HCT116 (cell line): ENCODE results near the gene EFS. TPM values are rescaled to one million over a fixed set of nuclear protein-coding genes. Genes with fewer than 3 reads are reported as not detected.

Experiments used
- ATAC-seq: fragments of 200-7000 bp; cut with Tn5 transposase; 2 replicates; pipeline ENCODE4 v1.9.1; 2020; ENCODE audit warnings: mild to moderate bottlenecking, moderate library complexity
- BruUV-seq: library from RNA; stranded (reverse); fragments of 400-500 nt; replicated peaks from 2 replicates; lab custom pipeline; 2021; lab: Mats Ljungman, UMichigan
- CTCF ChIA-PET: fragments of 300-600 bp; sonication (Branson Sonifier 250); formaldehyde crosslinking; loops from one replicate; lab custom pipeline; 2021; ENCODE audit warnings: antibody characterized with exemption; lab: Charles Lee
- POLR2A ChIA-PET: fragments of 300-600, 350-600 bp; sonication (Branson Sonifier 250); formaldehyde crosslinking; loops from one replicate; lab custom pipeline; 2021; ENCODE audit warnings: antibody characterized with exemption; lab: Charles Lee
- RAD21 ChIA-PET, 2 experiments: fragments of 300-600 bp; sonication (Branson Sonifier 250); formaldehyde crosslinking; loops; one replicate each; lab custom pipeline; 2023; ENCODE audit warnings: low total read pairs in 2 of 2; ENCODE audit not compliant: uncharacterized antibody in 2 of 2, unreplicated experiment in 2 of 2, low non-redundant PET in 1 of 2; lab: Charles Lee
- DNase-seq: peaks from one replicate; pipeline ENCODE4 v3.0.0-alpha.2; 2010; ENCODE audit warnings: low read depth, low spot score
- H2AFZ ChIP-seq: fragments of 200-600 bp; shearing (Covaris generic), sonication (generic); 2 replicates; pipeline ENCODE4 v1.6.1; 2017; ENCODE audit warnings: low read depth, mixed run types, mixed read lengths, antibody characterized with exemption, low read length; ENCODE audit not compliant: poor library complexity, severe bottlenecking
- H3K27ac ChIP-seq: 2 replicates; pipeline ENCODE4 v1.5.1; 2012; ENCODE audit warnings: low read depth, low read length
- H3K27me3 ChIP-seq: fragments of 200-600 bp; sonication (generic); 2 replicates; pipeline ENCODE4 v1.6.1; 2016; ENCODE audit warnings: mixed run types, low read length, mixed read lengths; ENCODE audit not compliant: insufficient read depth
- H3K36me3 ChIP-seq, 2 experiments: fragments of 200-500 bp in 1 of 2; fragments of 200-600 bp in 1 of 2; sonication (Bioruptor generic) in 1 of 2; sonication (generic) in 1 of 2; 2 replicates each; pipeline versions ENCODE4 v1.5.1 to v1.6.1; 2014 to 2016; ENCODE audit warnings: low read length in 2 of 2, inconsistent platforms in 1 of 2, mixed read lengths in 1 of 2, mixed run types in 1 of 2; ENCODE audit not compliant: insufficient read depth in 2 of 2, control insufficient read depth in 1 of 2
- H3K4me1 ChIP-seq, 2 experiments: fragments of 200-600 bp in 1 of 2; sonication (generic) in 1 of 2; 2 replicates each; pipeline versions ENCODE4 v1.5.1 to v1.6.1; 2012 to 2017; ENCODE audit warnings: low read length in 2 of 2, inconsistent platforms in 1 of 2, mild to moderate bottlenecking in 1 of 2, mixed read lengths in 1 of 2, mixed run types in 1 of 2, moderate library complexity in 1 of 2; ENCODE audit not compliant: insufficient read depth in 2 of 2, control insufficient read depth in 1 of 2
- H3K4me2 ChIP-seq: fragments of 200-600 bp; sonication (generic); 2 replicates; pipeline ENCODE4 v1.6.1; 2017; ENCODE audit warnings: mixed run types, low read length, mixed read lengths
- H3K4me3 ChIP-seq, 2 experiments: fragments of 200-600 bp in 1 of 2; sonication (generic) in 1 of 2; replicated peaks in 1 of 2; 2 replicates each; pipeline ENCODE4 v1.5.1; 2011 to 2016; ENCODE audit warnings: low read length in 2 of 2, control low read depth in 1 of 2, low read depth in 1 of 2, mild to moderate bottlenecking in 1 of 2, mixed read lengths in 1 of 2, mixed run types in 1 of 2
- H3K79me2 ChIP-seq: fragments of 200-600 bp; sonication (generic); 2 replicates; pipeline ENCODE4 v1.6.1; 2017; ENCODE audit warnings: mild to moderate bottlenecking, mixed run types, low read length, moderate library complexity, mixed read lengths; ENCODE audit not compliant: insufficient read depth
- H3K9ac ChIP-seq: fragments of 200-600 bp; sonication (generic); 2 replicates; pipeline ENCODE4 v1.6.1; 2016; ENCODE audit warnings: low read length, mixed read lengths
- H3K9me2 ChIP-seq: fragments of 200-600 bp; sonication (generic), shearing (Covaris generic); 2 replicates; pipeline ENCODE4 v1.6.1; 2017; ENCODE audit warnings: mixed run types, mild to moderate bottlenecking, moderate library complexity; ENCODE audit not compliant: insufficient read depth
- H3K9me3 ChIP-seq, 2 experiments: fragments of 200-500 bp in 1 of 2; fragments of 200-600 bp in 1 of 2; sonication (Bioruptor generic) in 1 of 2; sonication (generic) in 1 of 2; 2 replicates each; pipeline ENCODE4 v1.6.1; 2014 to 2017; ENCODE audit warnings: low read length in 2 of 2, mixed read lengths in 2 of 2, inconsistent platforms in 1 of 2, low read depth in 1 of 2, mild to moderate bottlenecking in 1 of 2, mixed run types in 1 of 2, moderate library complexity in 1 of 2; ENCODE audit not compliant: control insufficient read depth in 1 of 2, insufficient read depth in 1 of 2
- H4K20me1 ChIP-seq: fragments of 200-600 bp; sonication (generic), shearing (Covaris generic); 2 replicates; pipeline ENCODE4 v1.6.1; 2017; ENCODE audit warnings: mixed run types, mild to moderate bottlenecking, moderate library complexity; ENCODE audit not compliant: insufficient read depth
- CEBPB ChIP-seq: IDR thresholded peaks from 2 replicates; pipeline ENCODE4 v1.6.1; 2012; ENCODE audit warnings: low read depth
- ELF1 ChIP-seq: IDR thresholded peaks from 2 replicates; pipeline ENCODE4 v1.6.1; 2012; ENCODE audit warnings: low read depth, borderline replicate concordance
- EZH2 ChIP-seq: fragments of 200-600 bp; sonication (generic); IDR thresholded peaks from 2 replicates; pipeline ENCODE4 v1.6.1; 2017; ENCODE audit warnings: antibody characterized with exemption, mixed run types
- EZH2phosphoT487 ChIP-seq: fragments of 200-600 bp; IDR thresholded peaks from 2 replicates; pipeline ENCODE4 v1.6.1; 2018; ENCODE audit warnings: antibody characterized with exemption, borderline replicate concordance
- FOSL1 ChIP-seq: IDR thresholded peaks from 2 replicates; pipeline ENCODE4 v1.6.1; 2012; ENCODE audit warnings: low read depth
- JUND ChIP-seq: IDR thresholded peaks from 2 replicates; pipeline ENCODE4 v1.6.1; 2012
- POLR2AphosphoS5 ChIP-seq: IDR thresholded peaks from 2 replicates; pipeline ENCODE4 v1.6.1; 2011; ENCODE audit warnings: mild to moderate bottlenecking, low read depth, low read length, moderate library complexity
- SIN3A ChIP-seq: IDR thresholded peaks from 2 replicates; pipeline ENCODE4 v1.6.1; 2012; ENCODE audit warnings: low read depth
- SRF ChIP-seq: IDR thresholded peaks from 2 replicates; pipeline ENCODE4 v1.6.1; 2012; ENCODE audit warnings: low read depth
- YY1 ChIP-seq: IDR thresholded peaks from 2 replicates; pipeline ENCODE4 v1.6.1; 2011; ENCODE audit warnings: low read length, low read depth, moderate library complexity, mild to moderate bottlenecking; ENCODE audit not compliant: insufficient replicate concordance; ENCODE audit errors: extremely low read depth
- ZFX ChIP-seq: fragments of 450-650 bp; IDR thresholded peaks from 2 replicates; pipeline ENCODE4 v1.6.1; 2017
- ZNF274 ChIP-seq: fragments of 200-500 bp; sonication (Bioruptor generic); IDR thresholded peaks from 2 replicates; pipeline ENCODE4 v1.6.1; 2014; ENCODE audit warnings: mild to moderate bottlenecking, low read depth, low read length, inconsistent platforms
- intact Hi-C: fragments of 100-400 bp; cut with micrococcal nuclease; formaldehyde crosslinking; loops from 2 replicates; pipeline ENCODE4 v1.10.0; 2022
- total RNA-seq: library from RNA; stranded (reverse); gene quantifications from one replicate; pipeline ENCODE4 v1.2.1, GENCODE V29; 2021; ENCODE audit not compliant: unreplicated experiment
- TF ChIP-seq, protein P1 (sequence below): IDR thresholded peaks from 2 replicates; pipeline ENCODE4 v1.6.1; 2012
- TF ChIP-seq, protein P2 (sequence below): IDR thresholded peaks from 2 replicates; pipeline ENCODE4 v1.6.1; 2012
- TF ChIP-seq, protein P3 (sequence below): IDR thresholded peaks from 2 replicates; pipeline ENCODE4 v1.6.1; 2012; ENCODE audit warnings: low read depth

EFS gene
- total RNA-seq, 1 experiment from 2014 or later: 0.10 TPM

- Histone ChIP-seq H3K79me2 (no peaks in the 10 kb centered on the region), H3K4me3 (no peak overlapping the region), H3K4me1 (no peaks in the 10 kb centered on the region), H3K4me2 (no peak overlapping the region), H3K9ac (no peak overlapping the region), H3K9me2 (no peaks in the 10 kb centered on the region), H3K9me3 (no peaks in the 10 kb centered on the region), H3K36me3 (no peaks in the 10 kb centered on the region), H3K27me3 (peaks cover 26% of the 10 kb centered on the region; the same call in 1 of the 2 replicates), H3K27ac (no peak overlapping the region), H2AFZ (no peak overlapping the region), H4K20me1 (no peaks in the 10 kb centered on the region)
- ChIA-PET POLR2A (no interaction called here), RAD21 (no interaction called here), CTCF (no interaction called here)
- intact Hi-C loops: no loop called here
- TF ChIP-seq CEBPB: no peak
- TF ChIP-seq SRF: no peak
- no peak for TF ChIP-seq YY1
- no peak for TF ChIP-seq ELF1
- no peak for TF ChIP-seq JUND
- no peak for TF ChIP-seq FOSL1
- no peak for TF ChIP-seq ZNF274
- no peak for TF ChIP-seq ZFX
- TF ChIP-seq, protein P1, sequence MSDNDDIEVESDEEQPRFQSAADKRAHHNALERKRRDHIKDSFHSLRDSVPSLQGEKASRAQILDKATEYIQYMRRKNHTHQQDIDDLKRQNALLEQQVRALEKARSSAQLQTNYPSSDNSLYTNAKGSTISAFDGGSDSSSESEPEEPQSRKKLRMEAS: no peak
- TF ChIP-seq POLR2AphosphoS5: no peak
- TF ChIP-seq, protein P2, sequence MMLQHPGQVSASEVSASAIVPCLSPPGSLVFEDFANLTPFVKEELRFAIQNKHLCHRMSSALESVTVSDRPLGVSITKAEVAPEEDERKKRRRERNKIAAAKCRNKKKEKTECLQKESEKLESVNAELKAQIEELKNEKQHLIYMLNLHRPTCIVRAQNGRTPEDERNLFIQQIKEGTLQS: no peak
- no peak for TF ChIP-seq SIN3A
- no peak for TF ChIP-seq EZH2phosphoT487
- TF ChIP-seq, protein P3, sequence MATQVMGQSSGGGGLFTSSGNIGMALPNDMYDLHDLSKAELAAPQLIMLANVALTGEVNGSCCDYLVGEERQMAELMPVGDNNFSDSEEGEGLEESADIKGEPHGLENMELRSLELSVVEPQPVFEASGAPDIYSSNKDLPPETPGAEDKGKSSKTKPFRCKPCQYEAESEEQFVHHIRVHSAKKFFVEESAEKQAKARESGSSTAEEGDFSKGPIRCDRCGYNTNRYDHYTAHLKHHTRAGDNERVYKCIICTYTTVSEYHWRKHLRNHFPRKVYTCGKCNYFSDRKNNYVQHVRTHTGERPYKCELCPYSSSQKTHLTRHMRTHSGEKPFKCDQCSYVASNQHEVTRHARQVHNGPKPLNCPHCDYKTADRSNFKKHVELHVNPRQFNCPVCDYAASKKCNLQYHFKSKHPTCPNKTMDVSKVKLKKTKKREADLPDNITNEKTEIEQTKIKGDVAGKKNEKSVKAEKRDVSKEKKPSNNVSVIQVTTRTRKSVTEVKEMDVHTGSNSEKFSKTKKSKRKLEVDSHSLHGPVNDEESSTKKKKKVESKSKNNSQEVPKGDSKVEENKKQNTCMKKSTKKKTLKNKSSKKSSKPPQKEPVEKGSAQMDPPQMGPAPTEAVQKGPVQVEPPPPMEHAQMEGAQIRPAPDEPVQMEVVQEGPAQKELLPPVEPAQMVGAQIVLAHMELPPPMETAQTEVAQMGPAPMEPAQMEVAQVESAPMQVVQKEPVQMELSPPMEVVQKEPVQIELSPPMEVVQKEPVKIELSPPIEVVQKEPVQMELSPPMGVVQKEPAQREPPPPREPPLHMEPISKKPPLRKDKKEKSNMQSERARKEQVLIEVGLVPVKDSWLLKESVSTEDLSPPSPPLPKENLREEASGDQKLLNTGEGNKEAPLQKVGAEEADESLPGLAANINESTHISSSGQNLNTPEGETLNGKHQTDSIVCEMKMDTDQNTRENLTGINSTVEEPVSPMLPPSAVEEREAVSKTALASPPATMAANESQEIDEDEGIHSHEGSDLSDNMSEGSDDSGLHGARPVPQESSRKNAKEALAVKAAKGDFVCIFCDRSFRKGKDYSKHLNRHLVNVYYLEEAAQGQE: no peak
- no peak for TF ChIP-seq EZH2
- BruUV-seq: no TSS peak
- no peak for ATAC-seq
- DNase-seq: no peak
Measured at GRCh38 chr14:23406244-23406643, 41.3 kb upstream of the EFS start.
